CD4-positive, alpha-beta T cell (primary cell): ENCODE measurements around the gene TMF1. TPM values are rescaled to one million over a fixed set of nuclear protein-coding genes. Genes with fewer than 3 reads are reported as not detected.
A peak's percentile ranks its signal among the peaks of the same experiment; 100 is the strongest.

Experiments used
- ATAC-seq: fragments of 200-7000 bp; cut with Tn5 transposase; one replicate; pipeline ENCODE4 v1.10.0; 2022; ENCODE audit warnings: mild to moderate bottlenecking; ENCODE audit not compliant: poor library complexity
- CTCF ChIA-PET: fragments of 350-600 bp; sonication (Branson Sonifier 250); formaldehyde crosslinking; loops from one replicate; lab custom pipeline; 2021; ENCODE audit warnings: antibody characterized with exemption, inconsistent platforms; lab: Charles Lee
- POLR2A ChIA-PET: fragments of 350-600 bp; sonication (Branson Sonifier 250); formaldehyde crosslinking; loops from one replicate; lab custom pipeline; 2021; ENCODE audit warnings: antibody characterized with exemption, inconsistent platforms; lab: Charles Lee
- DNase-seq, 14 experiments: peaks; one replicate each; pipeline ENCODE4 v3.0.0-alpha.2; 2013 to 2020; ENCODE audit warnings: mixed read lengths in 2 of 14
- H3K27ac ChIP-seq, 2 donors: one replicate each; pipeline versions ENCODE4 v1.5.1 to v1.7.0; 2013; ENCODE audit warnings: low read length in 2 of 2, low read depth in 1 of 2, mild to moderate bottlenecking in 1 of 2
- H3K27me3 ChIP-seq, 2 experiments: 1 replicate in 1 of 2; 2 replicates in 1 of 2; pipeline versions ENCODE4 v1.6.1 to v1.7.0; 2013; ENCODE audit warnings: low read length in 2 of 2, control low read depth in 1 of 2, mild to moderate bottlenecking in 1 of 2, moderate library complexity in 1 of 2; ENCODE audit not compliant: insufficient read depth in 2 of 2, control insufficient read depth in 1 of 2
- H3K36me3 ChIP-seq: one replicate; pipeline ENCODE4 v1.6.1; 2013; ENCODE audit warnings: low read length, control low read depth; ENCODE audit not compliant: insufficient read depth
- H3K4me1 ChIP-seq: one replicate; pipeline ENCODE4 v1.6.1; 2013; ENCODE audit warnings: low read length, control low read depth; ENCODE audit not compliant: insufficient read depth
- H3K4me3 ChIP-seq: one replicate; pipeline ENCODE4 v1.5.1; 2013; ENCODE audit warnings: mild to moderate bottlenecking, low read length, moderate library complexity
- H3K9me3 ChIP-seq, 2 experiments: 1 replicate in 1 of 2; 2 replicates in 1 of 2; pipeline versions ENCODE4 v1.6.1 to v1.7.0; 2013; ENCODE audit warnings: low read length in 2 of 2, mild to moderate bottlenecking in 2 of 2, control low read depth in 1 of 2, moderate library complexity in 1 of 2; ENCODE audit not compliant: control insufficient read depth in 1 of 2, insufficient read depth in 1 of 2
- H3K27ac Mint-ChIP-seq: one replicate; pipeline ENCODE4 v1.8.0; 2020; ENCODE audit warnings: mixed read lengths
- H3K27me3 Mint-ChIP-seq: one replicate; pipeline ENCODE4 v1.8.0; 2021; ENCODE audit warnings: mixed read lengths
- H3K36me3 Mint-ChIP-seq: one replicate; pipeline ENCODE4 v1.8.0; 2021; ENCODE audit warnings: low read depth, mixed read lengths
- H3K4me1 Mint-ChIP-seq: one replicate; pipeline ENCODE4 v1.8.0; 2021; ENCODE audit warnings: low read depth, mixed read lengths
- H3K4me3 Mint-ChIP-seq: one replicate; pipeline ENCODE4 v1.8.0; 2020; ENCODE audit warnings: mild to moderate bottlenecking, mixed read lengths
- H3K9me3 Mint-ChIP-seq: one replicate; pipeline ENCODE4 v1.8.0; 2020; ENCODE audit warnings: mixed read lengths
- CTCF ChIP-seq: fragments of 200-600 bp; IDR thresholded peaks from one replicate; pipeline ENCODE4 v1.8.0; 2022; ENCODE audit warnings: antibody characterized with exemption, mild to moderate bottlenecking
- intact Hi-C, 2 experiments: fragments of 100-400 bp; cut with DNase I in 1 of 2; cut with micrococcal nuclease in 1 of 2; formaldehyde crosslinking; loops; one replicate each; pipeline versions ENCODE4 v1.15.1 to v1.9.0; 2023 to 2025; cut with DNase I, micrococcal nuclease
- total RNA-seq, 174 experiments: library from RNA in 2 of 174; stranded (reverse) in 2 of 174; gene quantifications; one replicate each; pipeline ENCODE4 v1.2.3 and lab custom pipeline; 2021 to 2026

Gene TMF1
- total RNA-seq, 2 experiments from 2014 or later, result 89.0 to 101 TPM

DNA sequence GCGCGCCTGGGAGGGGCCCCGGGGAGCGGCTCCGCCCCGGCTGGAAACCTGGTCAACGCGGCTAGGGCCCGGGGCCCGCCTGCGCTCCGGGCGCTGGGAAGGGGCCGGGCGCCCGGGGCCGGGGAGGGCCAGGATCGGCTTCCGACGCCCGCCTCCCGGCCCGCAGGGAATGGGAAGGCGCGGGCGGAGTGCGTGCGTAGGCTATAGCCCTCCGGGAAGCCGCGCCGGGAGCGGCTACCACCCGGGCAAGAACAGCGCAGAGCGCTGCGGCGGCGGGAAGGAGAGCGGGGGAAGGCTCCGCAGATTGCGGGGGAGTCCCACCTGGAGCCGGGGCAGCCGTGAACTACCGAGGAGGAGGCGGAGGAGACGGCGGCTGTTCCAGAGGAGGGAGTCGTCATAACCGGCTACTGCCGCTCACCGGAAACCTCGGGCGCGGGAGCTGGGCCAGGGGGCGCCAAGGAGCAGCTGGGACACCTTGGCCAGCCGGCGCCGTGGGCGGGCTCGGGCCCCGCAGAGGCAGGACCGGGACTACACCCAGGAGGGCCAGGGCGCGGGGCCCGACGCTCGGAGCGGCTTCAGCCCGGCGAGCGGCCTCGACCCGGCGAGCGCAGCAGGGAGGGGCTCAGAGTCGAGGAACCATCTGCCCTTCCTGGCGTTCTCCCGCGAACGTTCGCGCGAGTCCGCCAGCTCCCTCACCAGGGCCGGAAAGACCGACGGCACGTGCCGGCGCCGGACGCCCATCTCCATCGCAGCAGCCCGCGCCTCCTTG, 38.7 kb downstream of the TMF1 start, which contains the start of gene EOGT:
Gene EOGT, minus strand, starts transcription at position 432 of the 769 bp plus-strand sequence. CDS start 3,838 bp downstream, outside the sequence.
- CTCF ChIA-PET, result interaction anchor here (1.0 to 1.2 kb wide), 3 partner anchors 11 to 108 kb away, joined by 3 to 5 read pairs (median 3); no protein-coding TSS in a partner anchor
- intact Hi-C loops, result loop anchor here (5.0 to 10.0 kb wide), 3 partner anchors 34 to 291 kb away; partner anchors contain the start of gene TMF1 (in 1 of the 2)
- Mint-ChIP-seq H3K27me3 (no peaks in the 10 kb centered on the region), H3K4me3 (peak within 1 kb of the TSS; percentile 94), H3K27ac (peak within 1 kb of the TSS; percentile 66), H3K9me3 (no peaks in the 10 kb centered on the region), H3K4me1 (peaks cover 34% of the 10 kb centered on the region), H3K36me3 (peaks cover 10% of the 10 kb centered on the region)
- H3K9me3 ChIP-seq, result no peaks in the 10 kb centered on the region
- DNase-seq (peak; percentile 60 to 90 (median 76)), ATAC-seq (peak; percentile 78)
- H3K4me3 ChIP-seq, result peak within 1 kb of the TSS; percentile 77
- no peaks in the 10 kb centered on the region for H3K27me3 ChIP-seq
- H3K27ac ChIP-seq, result peak within 1 kb of the TSS; percentile 10 to 39
- peaks cover 3% of the 10 kb centered on the region for H3K36me3 ChIP-seq
- peak; percentile 69 for TF ChIP-seq CTCF
- POLR2A ChIA-PET, result interaction anchor here (0.6 to 2.5 kb wide), 8 partner anchors 17 to 78 kb away, joined by 3 to 14 read pairs (median 4); partner anchors contain the start of genes ARL6IP5 and TMF1
- peaks cover 17% of the 10 kb centered on the region for H3K4me1 ChIP-seq

- peak overlapping the region; percentile 16 for H3K27ac Mint-ChIP-seq
- Histone ChIP-seq H3K4me3 (peak overlapping the region; percentile 77), H3K4me1 (peaks cover 17% of the 10 kb centered on the region), H3K27me3 (no peaks in the 10 kb centered on the region), H3K27ac (peak overlapping the region; percentile 10 to 20), H3K36me3 (no peaks in the 10 kb centered on the region), H3K9me3 (no peaks in the 10 kb centered on the region)
- ATAC-seq (no peak), DNase-seq (peak in 5 of 14 experiments; percentile 3 to 63 (median 8))
- H3K27me3 Mint-ChIP-seq, result no peaks in the 10 kb centered on the region
- CTCF ChIA-PET, result interaction anchor here (1.1 to 1.2 kb wide), 2 partner anchors 12 to 108 kb away, joined by 3 to 5 read pairs; no protein-coding TSS in a partner anchor
- POLR2A ChIA-PET, result interaction anchor here (1.0 to 2.5 kb wide), 5 partner anchors 17 to 77 kb away, joined by 3 to 14 read pairs (median 5); partner anchors contain the start of genes ARL6IP5 and TMF1
- intact Hi-C loops, result loop anchor here (5.0 to 10.0 kb wide), 3 partner anchors 34 to 292 kb away; partner anchors contain the start of gene TMF1 (in 1 of the 2)
- peaks cover 15% of the 10 kb centered on the region for H3K36me3 Mint-ChIP-seq
- H3K4me1 Mint-ChIP-seq, result peaks cover 34% of the 10 kb centered on the region
- no peaks in the 10 kb centered on the region for H3K9me3 Mint-ChIP-seq
- no peak for TF ChIP-seq CTCF
- H3K4me3 Mint-ChIP-seq, result peak overlapping the region; percentile 94
Measured at GRCh38 chr3:69012800-69013252, 39.3 kb downstream of the TMF1 start.

- TF ChIP-seq CTCF, result no peak
- ATAC-seq (no peak), DNase-seq (peak in 3 of 14 experiments; percentile 3 to 28 (median 9))
- Histone ChIP-seq H3K27ac (peak overlapping the region; percentile 10 to 20), H3K27me3 (no peaks in the 10 kb centered on the region), H3K9me3 (no peaks in the 10 kb centered on the region), H3K4me1 (peaks cover 17% of the 10 kb centered on the region), H3K4me3 (peak overlapping the region; percentile 77), H3K36me3 (no peaks in the 10 kb centered on the region)
- Mint-ChIP-seq H3K27me3 (no peaks in the 10 kb centered on the region), H3K4me3 (peak overlapping the region; percentile 94), H3K9me3 (no peaks in the 10 kb centered on the region), H3K27ac (peak overlapping the region; percentile 16), H3K36me3 (peaks cover 11% of the 10 kb centered on the region), H3K4me1 (peaks cover 34% of the 10 kb centered on the region)
- POLR2A ChIA-PET, result interaction anchor here (2.3 to 2.5 kb wide), 2 partner anchors 39 to 74 kb away, joined by 11 to 14 read pairs; partner anchors contain the start of genes ARL6IP5 and TMF1
- intact Hi-C loops, result loop anchor here (5.0 to 10.0 kb wide), 3 partner anchors 35 to 293 kb away; partner anchors contain the start of gene TMF1 (in 1 of the 2)
- CTCF ChIA-PET, result no interaction called here
Measured at GRCh38 chr3:69012100-69012799, 39.9 kb downstream of the TMF1 start.
